HFF-Myc (cell line): ENCODE results near the gene NHLRC4.

Experiments used
- DNase-seq: peaks from one replicate; pipeline ENCODE4 v3.0.0-alpha.2; 2011; ENCODE audit warnings: low read depth; ENCODE audit errors: extremely low read depth
- H3K4me3 ChIP-seq: replicated peaks from 2 replicates; pipeline ENCODE4 v1.5.1; 2011; ENCODE audit warnings: low read depth, mild to moderate bottlenecking, control low read depth, low read length
- CTCF ChIP-seq: IDR thresholded peaks from 2 replicates; pipeline ENCODE4 v1.5.1; 2012; ENCODE audit warnings: mild to moderate bottlenecking, low read depth, low read length, control low read depth; ENCODE audit errors: missing control alignments

Gene NHLRC4

GRCh38 chr16:522320-523096 lies 44.3 kb upstream of the NHLRC4 start:
- no peak for DNase-seq
- TF ChIP-seq CTCF, result no peak
- no peak overlapping the region for H3K4me3 ChIP-seq

- no peak for DNase-seq
- no peak overlapping the region for H3K4me3 ChIP-seq
- TF ChIP-seq CTCF, result no peak
Measured at GRCh38 chr16:523097-523741, 43.6 kb upstream of the NHLRC4 start.

- no peak for TF ChIP-seq CTCF
- H3K4me3 ChIP-seq, result no peak overlapping the region
- no peak for DNase-seq
Measured at GRCh38 chr16:524274-525040, 42.3 kb upstream of the NHLRC4 start.

GRCh38 chr16:525123-525519 lies 41.7 kb upstream of the NHLRC4 start:
- no peak for DNase-seq
- no peak for TF ChIP-seq CTCF
- H3K4me3 ChIP-seq, result peak overlapping the region; percentile 77

GRCh38 chr16:525520-526180 lies 41.2 kb upstream of the NHLRC4 start:
- H3K4me3 ChIP-seq, result peak overlapping the region; percentile 77
- peak; percentile 59 for DNase-seq
- TF ChIP-seq CTCF, result no peak

- TF ChIP-seq CTCF, result no peak
- DNase-seq, result no peak
- peak overlapping the region; percentile 77 for H3K4me3 ChIP-seq
Measured at GRCh38 chr16:526181-527014, 40.4 kb upstream of the NHLRC4 start.
